Esophagus squamous epithelium (tissue), 5 donors: ENCODE measurements around the gene SNN. TPM values are rescaled to one million over a fixed set of nuclear protein-coding genes. Genes with fewer than 3 reads are reported as not detected.

Experiments used
- DNase-seq: peaks from one replicate; lab custom pipeline; 2025; lab: John Stamatoyannopoulos, UW
- H3K27ac ChIP-seq, 4 donors: fragments of 200-600 bp; sonication (generic); one replicate each; pipeline ENCODE4 v1.5.1; 2016 to 2019; ENCODE audit warnings: mild to moderate bottlenecking in 1 of 4
- H3K27me3 ChIP-seq, 4 donors: fragments of 200-600 bp; sonication (generic); 1 replicate in 3 of 4; 2 replicates in 1 of 4; pipeline versions ENCODE4 v1.5.1 to v1.6.0; 2017 to 2021; ENCODE audit warnings: antibody characterized with exemption in 1 of 4
- H3K36me3 ChIP-seq, 3 donors: fragments of 200-600 bp; sonication (generic); one replicate each; pipeline ENCODE4 v1.5.1; 2016 to 2019
- H3K4me1 ChIP-seq, 3 donors: fragments of 200-600 bp; sonication (generic); one replicate each; pipeline ENCODE4 v1.5.1; 2017 to 2019
- H3K4me3 ChIP-seq, 4 donors: fragments of 200-600 bp; sonication (generic); 1 replicate in 3 of 4; 2 replicates in 1 of 4; pipeline ENCODE4 v1.5.1; 2016 to 2019; ENCODE audit warnings: mild to moderate bottlenecking in 2 of 4, moderate library complexity in 1 of 4
- H3K9me3 ChIP-seq, 3 donors: fragments of 200-600 bp; sonication (generic); one replicate each; pipeline ENCODE4 v1.5.1; 2016 to 2019
- CTCF ChIP-seq, 6 experiments: fragments of 450-650 bp in 4 of 6; fragments of 200-600 bp in 2 of 6; sonication (generic) in 2 of 6; IDR thresholded peaks; one replicate each; pipeline ENCODE4 v1.5.1; 2016 to 2019; ENCODE audit warnings: antibody characterized with exemption in 6 of 6, mild to moderate bottlenecking in 4 of 6, moderate library complexity in 4 of 6
- POLR2A ChIP-seq, 4 donors: fragments of 450-650 bp; IDR thresholded peaks; one replicate each; pipeline ENCODE4 v1.6.1; 2017; ENCODE audit warnings: antibody characterized with exemption in 4 of 4, mild to moderate bottlenecking in 4 of 4, moderate library complexity in 3 of 4
- WGBS, 2 donors: methylation state at CpG; one replicate each; pipeline ENCODE4 v1.1.5; 2018; 5-methylcytosine and 5-hydroxymethylcytosine counted together
- intact Hi-C: fragments of 100-400 bp; cut with DNase I; formaldehyde crosslinking; loops from one replicate; pipeline ENCODE4 v1.15.0; 2022
- total RNA-seq, 4 donors: library from RNA; depleted of rRNA; stranded (reverse); fragments of >200 nt; gene quantifications; one replicate each; pipeline ENCODE4 v1.1.0, GENCODE V29; 2016
- donor health status: DM: yes; HTN: yes; CAD: no.

Gene SNN
- total RNA-seq, 4 donors from 2014 or later = 13.7 to 22.9 (median 17.0) TPM

GRCh38 chr16:11677959-11678881 lies 10.0 kb downstream of the SNN start:
- Histone ChIP-seq H3K36me3 (peaks cover 8 to 78% (median 22%) of the 10 kb centered on the region in 3 donors), H3K27me3 (no peaks in the 10 kb centered on the region), H3K4me3 (no peak overlapping the region), H3K9me3 (no peaks in the 10 kb centered on the region), H3K27ac (peak overlapping the region; percentile 76 to 90 (median 86)), H3K4me1 (peaks cover 51 to 96% (median 80%) of the 10 kb centered on the region in 3 donors)
- intact Hi-C loops = no loop called here
- no peak for TF ChIP-seq CTCF (IDR thresholded peaks at IDR 0.05)
- no peak for TF ChIP-seq POLR2A (IDR thresholded peaks at IDR 0.05)
- 53 to 57% methylated on average over 18 of the region's 18 CpGs for WGBS, 2 donors
- no peak for DNase-seq

GRCh38 chr16:11679250-11679649 lies 11.0 kb downstream of the SNN start:
- no peak overlapping the region for H3K4me3 ChIP-seq
- intact Hi-C loops = no loop called here
- WGBS, 2 donors = 74 to 94% methylated on average over 7 to 12 of the region's 13 CpGs
- no peak for DNase-seq
- no peaks in the 10 kb centered on the region for H3K9me3 ChIP-seq
- peaks cover 40 to 87% (median 69%) of the 10 kb centered on the region in 3 donors for H3K4me1 ChIP-seq
- H3K36me3 ChIP-seq = peaks cover 8 to 89% (median 22%) of the 10 kb centered on the region in 3 donors
- H3K27me3 ChIP-seq = no peaks in the 10 kb centered on the region
- peak overlapping the region in 2 of 4 donors; percentile 87 to 90 for H3K27ac ChIP-seq
- TF ChIP-seq POLR2A (IDR thresholded peaks at IDR 0.05) (no peak), CTCF (IDR thresholded peaks at IDR 0.05) (no peak)

GRCh38 chr16:11679941-11680911 lies 12.0 kb downstream of the SNN start:
- no peak for DNase-seq
- no peak for TF ChIP-seq POLR2A (IDR thresholded peaks at IDR 0.05)
- TF ChIP-seq CTCF (IDR thresholded peaks at IDR 0.05) = no peak
- H3K36me3 ChIP-seq = peaks cover 8 to 98% (median 26%) of the 10 kb centered on the region in 3 donors
- H3K4me3 ChIP-seq = no peak overlapping the region
- H3K27me3 ChIP-seq = no peaks in the 10 kb centered on the region
- H3K4me1 ChIP-seq = peaks cover 34 to 78% (median 60%) of the 10 kb centered on the region in 3 donors
- 76% methylated on average over 12 of the region's 12 CpGs for WGBS, 2 donors
- no peaks in the 10 kb centered on the region for H3K9me3 ChIP-seq
- H3K27ac ChIP-seq = peak overlapping the region in 1 of 4 donors; percentile 87
- intact Hi-C loops = no loop called here

- TF ChIP-seq CTCF (IDR thresholded peaks at IDR 0.05) (no peak), POLR2A (IDR thresholded peaks at IDR 0.05) (no peak)
- H3K4me3 ChIP-seq = no peak overlapping the region
- no peak for DNase-seq
- 28 to 41% methylated on average over 2 of the region's 2 CpGs for WGBS, 2 donors
- intact Hi-C loops = no loop called here
- no peaks in the 10 kb centered on the region for H3K27me3 ChIP-seq
- peaks cover 8 to 99% (median 19%) of the 10 kb centered on the region in 3 donors for H3K36me3 ChIP-seq
- no peaks in the 10 kb centered on the region for H3K9me3 ChIP-seq
- peak overlapping the region in 3 of 4 donors; percentile 23 to 35 (median 27) for H3K27ac ChIP-seq
- peaks cover 25 to 72% (median 46%) of the 10 kb centered on the region in 3 donors for H3K4me1 ChIP-seq
Measured at GRCh38 chr16:11681556-11681955, 13.3 kb downstream of the SNN start.
